Small intestine (tissue), 7 donors: ENCODE results near the gene ANP32E. TPM values are rescaled to one million over a fixed set of nuclear protein-coding genes. Genes with fewer than 3 reads are reported as not detected.
"Not testable (repeated sequence)": the region's sequence is repeated elsewhere in the genome, so short reads cannot be mapped to it uniquely, and the experiment has no call there.

Source experiments
- DNase-seq, 2 donors: peaks; one replicate each; pipeline versions ENCODE4 v3.0.0 to v3.0.0-alpha.2; 2013
- FAIRE-seq: peaks from 2 replicates; lab custom pipeline; 2012; peaks lifted over from hg19 to GRCh38; lab: Jason Lieb, UNC
- H3K27ac ChIP-seq, 3 donors: one replicate each; pipeline ENCODE4 v1.5.1; 2013; ENCODE audit warnings: low read length in 2 of 3, mild to moderate bottlenecking in 2 of 3, control low read depth in 1 of 3, inconsistent platforms in 1 of 3, low read depth in 1 of 3, moderate library complexity in 1 of 3
- H3K27me3 ChIP-seq, 3 donors: one replicate each; pipeline ENCODE4 v1.6.1; 2013; ENCODE audit warnings: low read length in 3 of 3, inconsistent platforms in 1 of 3; ENCODE audit not compliant: control insufficient read depth in 3 of 3, insufficient read depth in 3 of 3
- H3K36me3 ChIP-seq, 3 donors: one replicate each; pipeline ENCODE4 v1.6.1; 2013; ENCODE audit warnings: low read length in 3 of 3, inconsistent platforms in 1 of 3, low read depth in 1 of 3, mild to moderate bottlenecking in 1 of 3, moderate library complexity in 1 of 3; ENCODE audit not compliant: control insufficient read depth in 3 of 3, insufficient read depth in 2 of 3
- H3K4me1 ChIP-seq, 3 donors: one replicate each; pipeline ENCODE4 v1.6.1; 2013; ENCODE audit warnings: low read length in 2 of 3, inconsistent platforms in 1 of 3, low read depth in 1 of 3, mild to moderate bottlenecking in 1 of 3, moderate library complexity in 1 of 3; ENCODE audit not compliant: control insufficient read depth in 3 of 3, insufficient read depth in 2 of 3
- H3K4me3 ChIP-seq, 3 donors: one replicate each; pipeline ENCODE4 v1.5.1; 2013; ENCODE audit warnings: low read length in 3 of 3, control low read depth in 1 of 3, inconsistent platforms in 1 of 3, low read depth in 1 of 3, mild to moderate bottlenecking in 1 of 3, moderate library complexity in 1 of 3
- H3K9me3 ChIP-seq, 2 donors: one replicate each; pipeline ENCODE4 v1.6.1; 2013; ENCODE audit warnings: low read depth in 1 of 2, low read length in 1 of 2; ENCODE audit not compliant: control insufficient read depth in 2 of 2, insufficient read depth in 1 of 2
- WGBS, 3 donors: extraction: QIAGEN DNeasy Blood & Tissue Kit; methylation state at CpG; one replicate each; pipeline ENCODE4 v1.1.7; 2013; 5-methylcytosine and 5-hydroxymethylcytosine counted together
- polyA plus RNA-seq, 4 donors: library from polyadenylated mRNA; stranded (reverse) in 3 of 4; unstranded in 1 of 4; fragments of 200-250 nt in 3 of 4; fragments of 120-200 nt in 1 of 4; gene quantifications; one replicate each; pipeline versions ENCODE4 v1.2.1 to v1.2.3, GENCODE V29; 2013
- donor health status: healthy with polysubstance abuse.
- donor health status: control.
- donor health status: control.
- donor health status: Bipolar disorder and iron deficiency.
- donor health status: healthy.

The ANP32E gene
- polyA plus RNA-seq, 4 donors = 13.2 to 46.7 (median 30.6) TPM

- Histone ChIP-seq H3K36me3 (peaks cover 0 to 8% (median 0%) of the 10 kb centered on the region in 3 donors), H3K4me3 (peak overlapping the region; percentile 83 to 93 (median 84)), H3K27ac (peak overlapping the region; percentile 50 to 96 (median 87)), H3K27me3 (no peaks in the 10 kb centered on the region), H3K4me1 (peaks cover 0 to 7% (median 0%) of the 10 kb centered on the region in 3 donors), H3K9me3 (no peaks in the 10 kb centered on the region)
- DNase-seq (peak; percentile 24 to 56), FAIRE-seq (no peak)
- WGBS, 3 donors = 9 to 11% (median 11%) methylated on average over 15 of the region's 15 CpGs
Measured at GRCh38 chr1:150233359-150234308, 2.3 kb downstream of the ANP32E start.

- not testable (repeated sequence) for DNase-seq, H3K4me1 ChIP-seq, H3K27me3 ChIP-seq, H3K9me3 ChIP-seq, H3K27ac ChIP-seq, H3K4me3 ChIP-seq, FAIRE-seq
- 85 to 90% (median 88%) methylated on average over 10 of the region's 10 CpGs for WGBS, 3 donors
- peaks cover 0 to 13% (median 2%) of the 10 kb centered on the region in 3 donors for H3K36me3 ChIP-seq
Measured at GRCh38 chr1:150232921-150233320, 3.0 kb downstream of the ANP32E start.

DNA sequence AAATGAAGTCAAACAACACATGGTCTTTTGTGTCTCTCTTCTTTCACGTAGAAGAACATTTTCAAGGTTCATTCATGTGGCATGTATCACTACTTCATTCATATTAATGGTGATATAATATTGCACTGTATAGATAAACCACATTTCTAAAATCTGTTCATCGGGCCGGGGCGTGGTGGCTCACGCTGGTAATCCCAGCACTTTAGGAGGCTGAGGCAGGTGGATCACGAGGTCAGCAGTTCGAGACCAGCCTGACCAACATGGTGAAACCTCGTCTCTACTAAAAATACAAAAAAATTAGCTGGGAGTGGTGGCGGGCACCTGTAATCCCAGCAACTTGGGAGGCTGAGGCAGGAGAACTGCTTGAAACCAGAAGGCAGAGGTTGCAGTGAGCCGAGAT lies 7.7 kb downstream of the ANP32E start:
- peaks cover 2 to 30% (median 10%) of the 10 kb centered on the region in 3 donors for H3K36me3 ChIP-seq
- FAIRE-seq = not testable (repeated sequence)

GRCh38 chr1:150227228-150227627 lies 8.7 kb downstream of the ANP32E start:
- FAIRE-seq (no peak), DNase-seq (no peak)
- H3K27me3 ChIP-seq = no peaks in the 10 kb centered on the region
- no peak overlapping the region for H3K27ac ChIP-seq
- H3K4me1 ChIP-seq = no peaks in the 10 kb centered on the region
- no peak overlapping the region for H3K4me3 ChIP-seq
- peaks cover 2 to 32% (median 10%) of the 10 kb centered on the region in 3 donors for H3K36me3 ChIP-seq
- no peaks in the 10 kb centered on the region for H3K9me3 ChIP-seq

More for the DNA sequence above, 7.7 kb downstream of the ANP32E start:
- not testable (repeated sequence) for H3K9me3 ChIP-seq, H3K4me3 ChIP-seq, H3K27me3 ChIP-seq, H3K27ac ChIP-seq, H3K4me1 ChIP-seq, DNase-seq
- WGBS, 3 donors = 96 to 98% (median 97%) methylated on average over 10 of the region's 10 CpGs

DNA sequence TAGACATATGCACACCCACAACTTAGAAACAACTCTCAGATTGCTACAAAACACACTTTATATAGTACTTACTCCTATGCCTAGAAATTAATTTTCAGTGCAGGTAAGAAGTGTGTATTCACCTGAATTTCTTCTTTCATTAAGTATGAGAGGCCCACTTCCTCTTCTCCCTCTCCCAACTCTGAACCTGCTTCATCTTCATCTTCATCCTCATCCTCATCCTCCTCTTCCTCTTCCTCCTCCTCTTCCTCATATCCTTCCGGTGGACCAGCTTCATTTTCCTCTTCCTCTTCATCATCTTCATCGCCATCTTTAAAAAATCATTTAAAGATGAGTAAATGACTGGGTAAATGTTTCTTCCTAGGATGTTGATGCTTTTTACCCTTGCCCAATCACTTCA lies 9.4 kb downstream of the ANP32E start:
- H3K9me3 ChIP-seq = no peaks in the 10 kb centered on the region
- WGBS, 3 donors = 91 to 98% (median 94%) methylated on average over 2 of the region's 2 CpGs
- peaks cover 4 to 35% (median 10%) of the 10 kb centered on the region in 3 donors for H3K36me3 ChIP-seq
- FAIRE-seq = no peak
- H3K27ac ChIP-seq = no peak overlapping the region
- H3K4me3 ChIP-seq = no peak overlapping the region
- DNase-seq = no peak
- no peaks in the 10 kb centered on the region for H3K27me3 ChIP-seq
- no peaks in the 10 kb centered on the region for H3K4me1 ChIP-seq

DNA sequence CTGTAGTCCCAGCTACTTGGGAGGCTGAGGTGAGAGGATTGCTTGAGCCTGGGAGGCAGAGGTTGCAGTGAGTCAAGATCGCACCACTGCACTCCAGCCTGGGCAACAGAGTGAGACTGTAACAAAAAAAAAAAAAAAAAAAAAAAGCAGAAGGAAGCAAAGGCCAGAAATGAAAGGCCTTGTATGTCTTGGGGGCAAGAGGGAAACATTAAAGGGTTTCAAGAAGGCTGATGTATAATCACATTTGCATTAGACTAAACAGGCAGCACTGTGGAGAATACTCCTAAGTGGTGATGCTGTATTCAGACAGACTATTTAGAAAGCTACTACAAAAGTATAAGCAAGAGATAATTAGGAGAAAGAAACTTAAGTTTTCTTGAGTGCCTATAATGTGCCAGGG lies 10.4 kb downstream of the ANP32E start:
- DNase-seq = no peak
- Histone ChIP-seq H3K36me3 (peaks cover 8 to 35% (median 10%) of the 10 kb centered on the region in 3 donors), H3K27ac (no peak overlapping the region), H3K4me3 (no peak overlapping the region), H3K4me1 (no peaks in the 10 kb centered on the region), H3K27me3 (no peaks in the 10 kb centered on the region), H3K9me3 (no peaks in the 10 kb centered on the region)
- 83 to 100% (median 92%) methylated on average over 1 of the region's 1 CpG for WGBS, 3 donors
- FAIRE-seq = no peak

GRCh38 chr1:150224983-150225382 lies 10.9 kb downstream of the ANP32E start:
- Histone ChIP-seq H3K4me1 (no peaks in the 10 kb centered on the region), H3K27me3 (no peaks in the 10 kb centered on the region), H3K9me3 (no peaks in the 10 kb centered on the region), H3K4me3 (no peak overlapping the region), H3K27ac (no peak overlapping the region), H3K36me3 (peaks cover 9 to 36% (median 10%) of the 10 kb centered on the region in 3 donors)
- 70 to 77% (median 72%) methylated on average over 1 of the region's 1 CpG for WGBS, 3 donors
- no peak for DNase-seq
- FAIRE-seq = no peak

GRCh38 chr1:150221552-150221951 lies 14.4 kb downstream of the ANP32E start:
- no peaks in the 10 kb centered on the region for H3K27me3 ChIP-seq
- H3K36me3 ChIP-seq = peaks cover 6 to 26% (median 7%) of the 10 kb centered on the region in 3 donors
- FAIRE-seq = no peak
- H3K9me3 ChIP-seq = no peaks in the 10 kb centered on the region
- no peaks in the 10 kb centered on the region for H3K4me1 ChIP-seq
- peak; percentile 28 to 31 for DNase-seq
- H3K27ac ChIP-seq = no peak overlapping the region
- H3K4me3 ChIP-seq = no peak overlapping the region
- WGBS, 3 donors = 85 to 98% (median 90%) methylated on average over 2 of the region's 2 CpGs
